ENCODE measurements around the gene NES.

Gene NES

GRCh38 chr1:156618853-156619581, 58.2 kb downstream of the NES start, which contains the start of gene HAPLN2:
Gene HAPLN2, plus strand, starts transcription at chr1:156619415. Its CDS starts 4,076 bp downstream, at chr1:156623491.
- peak; percentile 58 for DNase-seq (ENCODE audit: low spot score)

Measured in ecto neural progenitor cell (in vitro differentiated cells).